Brain microvascular endothelial cell (primary cell): ENCODE data around the gene DOK4.

ENCODE experiments used
- DNase-seq: peaks from one replicate; pipeline ENCODE4 v3.0.0-alpha.2; 2020
- H3K27ac ChIP-seq: fragments of 250-450 bp; sonication (Bioruptor Pico); 2 replicates; pipeline ENCODE4 v1.5.1; 2020; ENCODE audit warnings: mild to moderate bottlenecking, moderate library complexity
- H3K27me3 ChIP-seq: fragments of 250-450 bp; sonication (Bioruptor Pico); replicated peaks from 2 replicates; pipeline ENCODE4 v1.5.1; 2020; ENCODE audit warnings: mild to moderate bottlenecking
- H3K36me3 ChIP-seq: fragments of 250-450 bp; sonication (Bioruptor Pico); replicated peaks from 2 replicates; pipeline ENCODE4 v1.5.1; 2020; ENCODE audit warnings: mild to moderate bottlenecking
- H3K4me3 ChIP-seq: 2 replicates; pipeline ENCODE4 v1.5.1; 2011; ENCODE audit warnings: low read depth, mild to moderate bottlenecking, control low read depth, low read length, moderate library complexity
- CTCF ChIP-seq: IDR thresholded peaks from 2 replicates; pipeline ENCODE4 v1.5.1; 2011; ENCODE audit warnings: low read depth, mild to moderate bottlenecking, moderate library complexity, low read length, control low read depth, inconsistent platforms; ENCODE audit errors: missing control alignments
- in situ Hi-C: cut with HindIII; loops from 2 replicates; pipeline ENCODE4 v1.10.0; 2017; ENCODE audit warnings: low sequenced_read_pairs, low pct_ligation_motif_present

DOK4 gene

GRCh38 chr16:57532266-57532625 is 46.0 kb upstream of the DOK4 start:
- Histone ChIP-seq H3K36me3 (no peaks in the 10 kb centered on the region), H3K4me3 (no peak overlapping the region), H3K27me3 (no peaks in the 10 kb centered on the region), H3K27ac (no peak overlapping the region)
- DNase-seq: no peak
- in situ Hi-C loops: no loop called here
- TF ChIP-seq CTCF: no peak

GRCh38 chr16:57531635-57532265 is 45.5 kb upstream of the DOK4 start:
- H3K36me3 ChIP-seq: no peaks in the 10 kb centered on the region
- no peak for TF ChIP-seq CTCF
- H3K27ac ChIP-seq: no peak overlapping the region
- no peak overlapping the region for H3K4me3 ChIP-seq
- H3K27me3 ChIP-seq: no peaks in the 10 kb centered on the region
- DNase-seq: no peak
- in situ Hi-C loops: no loop called here

DNA sequence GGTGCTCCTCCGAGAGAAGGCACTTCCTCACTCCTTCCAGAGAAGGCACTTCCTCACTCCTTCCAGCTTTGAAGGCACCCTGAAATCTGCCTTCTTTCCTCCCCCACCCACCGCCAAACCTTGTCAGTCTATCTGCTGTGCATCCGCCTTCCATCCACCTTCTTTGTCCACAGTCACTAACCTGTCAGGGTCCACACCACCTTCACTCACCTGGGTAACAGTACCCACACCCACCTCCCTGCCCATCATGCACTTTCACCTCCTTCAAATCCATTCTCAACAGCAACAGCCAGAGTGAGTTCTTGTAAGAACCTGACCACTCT is 44.9 kb upstream of the DOK4 start:
- Histone ChIP-seq H3K4me3 (no peak overlapping the region), H3K36me3 (no peaks in the 10 kb centered on the region), H3K27ac (no peak overlapping the region), H3K27me3 (no peaks in the 10 kb centered on the region)
- no peak for TF ChIP-seq CTCF
- in situ Hi-C loops: no loop called here
- no peak for DNase-seq

GRCh38 chr16:57530522-57531252 is 44.4 kb upstream of the DOK4 start:
- in situ Hi-C loops: no loop called here
- Histone ChIP-seq H3K27ac (no peak overlapping the region), H3K4me3 (no peak overlapping the region)

DNA sequence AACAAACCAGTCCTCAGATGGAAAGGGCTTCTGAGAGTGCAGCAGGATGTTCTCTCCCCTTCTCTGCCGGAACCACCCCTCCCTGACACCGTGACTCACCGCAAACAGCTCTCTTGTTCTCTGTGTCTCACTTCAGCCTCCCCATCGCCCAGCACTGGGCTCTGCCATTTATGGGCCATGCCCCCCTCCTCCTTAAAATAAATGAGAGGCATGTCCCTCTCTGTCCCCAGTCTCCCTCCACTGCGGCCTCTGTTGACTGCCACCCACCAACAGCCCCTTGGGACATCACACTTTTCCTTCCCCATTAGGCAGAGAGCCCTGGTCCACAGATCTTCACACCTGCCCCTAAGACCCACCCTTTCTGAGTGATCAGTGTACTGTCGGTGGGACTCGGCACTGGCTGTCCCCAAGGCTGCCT is 43.8 kb upstream of the DOK4 start:
- H3K27me3 ChIP-seq: no peaks in the 10 kb centered on the region
- no peaks in the 10 kb centered on the region for H3K36me3 ChIP-seq
- H3K4me3 ChIP-seq: no peak overlapping the region
- DNase-seq: peak; percentile 54
- H3K27ac ChIP-seq: no peak overlapping the region
- TF ChIP-seq CTCF: no peak
- in situ Hi-C loops: no loop called here

More at GRCh38 chr16:57530522-57531252, 44.4 kb upstream of the DOK4 start:
- H3K27me3 ChIP-seq: no peaks in the 10 kb centered on the region
- TF ChIP-seq CTCF: no peak
- no peak for DNase-seq
- H3K36me3 ChIP-seq: no peaks in the 10 kb centered on the region
